KBM-7 (cell line): ENCODE data around the gene TAF4.

ENCODE experiments used
- DNase-seq: peaks from one replicate; pipeline ENCODE4 v3.0.0-alpha.2; 2015
- in situ Hi-C: fragments of 300-500 bp; cut with MboI; formaldehyde crosslinking; loops from 2 replicates; pipeline ENCODE4 v1.14.3; 2020; ENCODE audit warnings: low sequenced_read_pairs, low pct_unique_long_range_greater_than_20kb, mixed read lengths

Gene TAF4

GRCh38 chr20:61942526-61942925 lies 123.2 kb downstream of the TAF4 start:
- in situ Hi-C loops: no loop called here
- no peak for DNase-seq

DNA sequence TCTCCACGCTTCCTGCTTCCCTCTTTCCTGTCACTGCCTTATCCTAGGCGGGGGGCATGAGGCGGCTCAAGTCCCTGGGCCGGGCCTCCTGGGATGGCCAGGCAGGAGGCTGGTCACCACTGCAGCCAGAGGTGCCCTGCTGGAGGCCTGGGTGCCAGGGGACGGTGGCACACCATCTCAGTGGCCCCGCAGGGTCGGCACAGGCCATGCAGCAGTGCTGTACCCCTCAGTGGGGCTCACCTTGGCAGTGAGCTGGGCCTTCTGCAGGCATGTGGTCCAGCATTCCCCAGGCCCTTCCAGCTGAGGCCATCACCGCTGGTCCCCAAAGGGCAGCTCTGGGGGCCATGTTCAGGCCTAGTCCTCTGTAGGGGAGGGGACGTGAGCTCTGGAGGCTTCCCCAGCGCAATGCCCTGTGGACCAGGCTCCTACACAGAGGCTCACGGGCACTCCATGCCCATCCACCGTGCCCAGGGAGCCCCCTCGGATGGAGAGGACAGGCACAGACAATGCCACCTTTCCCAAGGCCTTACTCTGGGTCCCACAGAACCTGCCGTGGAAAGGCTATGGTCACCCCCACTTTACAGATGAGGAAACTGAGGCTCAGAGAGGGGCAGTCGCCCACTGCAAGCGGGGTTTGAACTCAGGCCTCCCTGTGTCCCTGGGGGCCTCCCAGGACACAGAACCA lies 123.8 kb downstream of the TAF4 start:
- in situ Hi-C loops: no loop called here
- no peak for DNase-seq

- in situ Hi-C loops: no loop called here
- DNase-seq: no peak
These were observed 124.5 kb downstream of the TAF4 start for GRCh38 chr20:61940976-61941720.

DNA sequence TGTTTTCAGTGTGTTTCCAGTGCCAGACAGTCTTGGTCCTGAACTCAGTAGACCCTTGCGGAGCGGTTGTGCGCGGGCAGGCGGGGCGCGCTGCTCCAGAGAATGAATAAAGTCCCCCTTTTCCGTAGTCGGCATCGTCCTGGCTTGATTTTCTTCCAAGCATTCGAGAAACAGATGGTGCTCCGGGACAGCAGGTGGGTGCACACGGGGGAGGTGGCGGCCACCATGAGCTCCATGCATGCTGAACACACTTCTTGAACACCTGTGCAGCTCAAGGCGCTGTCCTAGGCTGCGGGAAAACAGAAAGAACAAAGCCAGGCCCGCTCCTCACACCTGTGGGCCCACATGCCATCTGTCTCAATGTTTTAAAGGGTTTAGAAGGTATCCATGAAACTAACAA lies 125.2 kb downstream of the TAF4 start:
- in situ Hi-C loops: no loop called here
- no peak for DNase-seq

GRCh38 chr20:61939691-61940360 lies 125.9 kb downstream of the TAF4 start:
- in situ Hi-C loops: no loop called here

DNA sequence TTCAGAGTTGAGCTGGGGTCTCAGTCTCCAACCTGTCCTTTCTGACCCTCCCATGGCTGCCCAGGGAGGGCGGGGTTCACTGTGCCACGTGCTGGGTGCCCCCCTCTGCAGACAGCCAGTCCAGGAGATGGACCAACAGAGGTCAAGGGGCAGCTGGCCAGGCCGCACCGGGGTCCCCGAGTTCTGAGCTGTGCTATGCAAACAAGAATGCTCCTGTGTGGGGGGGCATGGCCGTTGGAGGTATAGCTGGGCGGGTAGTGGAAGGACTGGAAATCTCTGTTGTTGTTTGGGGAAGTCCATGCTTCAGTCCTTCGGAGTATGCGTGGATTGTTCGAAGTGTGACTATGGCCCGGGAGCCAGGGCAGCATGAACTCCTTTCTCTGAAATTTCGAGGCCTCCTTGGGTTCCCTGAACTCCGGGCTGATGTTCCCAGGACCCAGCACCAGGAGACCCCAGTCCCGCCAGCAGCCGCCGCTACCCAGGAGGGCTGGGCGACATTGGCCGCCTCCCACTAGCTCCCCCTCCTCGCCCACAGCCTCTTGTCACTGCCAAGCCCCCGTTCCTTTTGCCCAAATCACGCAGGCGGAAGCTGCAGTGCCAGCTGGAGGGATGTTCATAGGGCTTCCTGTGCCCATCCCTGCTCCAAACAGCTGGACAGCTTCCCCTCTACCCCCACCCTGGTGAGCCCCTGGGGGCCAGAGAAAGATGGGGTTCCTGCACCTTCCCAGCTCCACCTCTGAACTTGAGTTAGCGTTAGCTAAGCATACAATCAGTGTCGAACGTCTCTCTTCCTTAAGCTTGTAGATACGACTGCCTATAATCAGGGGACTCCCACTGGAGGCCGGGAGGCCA lies 126.6 kb downstream of the TAF4 start:
- in situ Hi-C loops: no loop called here
- no peak for DNase-seq

More at GRCh38 chr20:61939691-61940360, 125.9 kb downstream of the TAF4 start:
- DNase-seq: no peak

DNA sequence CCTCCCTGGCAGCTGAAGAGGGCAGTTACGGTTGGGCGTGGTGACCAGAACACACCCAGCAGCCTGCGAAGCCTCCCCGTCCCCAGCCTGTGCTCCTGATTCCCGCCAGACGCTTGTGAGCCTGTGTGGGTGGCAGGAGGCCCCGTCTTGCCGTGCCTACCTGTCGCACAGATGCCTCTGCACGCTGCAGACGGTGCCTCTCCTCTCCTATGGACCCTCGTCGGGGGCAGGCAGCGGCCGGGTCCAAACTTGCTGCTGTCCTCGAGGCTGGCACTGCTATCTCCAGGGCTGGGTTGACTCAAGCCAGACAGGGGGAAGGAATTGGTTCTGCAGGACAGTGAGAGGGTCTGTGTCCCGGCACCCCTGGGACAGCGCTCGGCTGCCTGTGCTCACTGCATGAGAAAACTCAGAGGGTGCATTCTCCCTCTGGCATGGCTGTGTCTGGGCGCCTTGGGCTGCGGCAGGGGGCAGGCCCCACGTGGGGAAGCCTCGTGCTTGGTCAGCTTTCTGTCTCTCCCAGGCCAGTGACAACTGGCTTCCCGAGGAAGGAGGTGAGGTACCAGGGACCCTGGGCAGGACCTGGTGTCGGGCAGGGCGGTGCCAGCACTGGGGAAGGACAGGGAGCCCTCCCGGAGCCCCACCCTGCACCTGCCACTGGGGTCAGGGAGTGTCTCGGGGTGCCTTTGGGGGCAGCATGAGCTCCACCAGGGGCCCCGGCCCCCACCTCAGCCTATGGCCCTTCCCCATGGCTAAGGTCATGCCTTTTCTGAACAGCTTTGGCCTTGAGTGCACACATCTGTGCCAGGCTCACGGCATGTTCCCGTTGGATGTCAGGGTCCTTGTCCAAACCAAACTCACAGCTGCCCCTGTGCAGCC lies 127.5 kb downstream of the TAF4 start:
- no peak for DNase-seq
- in situ Hi-C loops: no loop called here

GRCh38 chr20:61937146-61937962 lies 128.3 kb downstream of the TAF4 start:
- in situ Hi-C loops: no loop called here
- DNase-seq: no peak

- no peak for DNase-seq
- in situ Hi-C loops: no loop called here
These were observed 129.0 kb downstream of the TAF4 start for GRCh38 chr20:61936701-61937131.

- no peak for DNase-seq
- in situ Hi-C loops: no loop called here
These were observed 129.6 kb downstream of the TAF4 start for GRCh38 chr20:61935926-61936700.

GRCh38 chr20:61934716-61935530 lies 130.8 kb downstream of the TAF4 start:
- DNase-seq: no peak
- in situ Hi-C loops: no loop called here

DNA sequence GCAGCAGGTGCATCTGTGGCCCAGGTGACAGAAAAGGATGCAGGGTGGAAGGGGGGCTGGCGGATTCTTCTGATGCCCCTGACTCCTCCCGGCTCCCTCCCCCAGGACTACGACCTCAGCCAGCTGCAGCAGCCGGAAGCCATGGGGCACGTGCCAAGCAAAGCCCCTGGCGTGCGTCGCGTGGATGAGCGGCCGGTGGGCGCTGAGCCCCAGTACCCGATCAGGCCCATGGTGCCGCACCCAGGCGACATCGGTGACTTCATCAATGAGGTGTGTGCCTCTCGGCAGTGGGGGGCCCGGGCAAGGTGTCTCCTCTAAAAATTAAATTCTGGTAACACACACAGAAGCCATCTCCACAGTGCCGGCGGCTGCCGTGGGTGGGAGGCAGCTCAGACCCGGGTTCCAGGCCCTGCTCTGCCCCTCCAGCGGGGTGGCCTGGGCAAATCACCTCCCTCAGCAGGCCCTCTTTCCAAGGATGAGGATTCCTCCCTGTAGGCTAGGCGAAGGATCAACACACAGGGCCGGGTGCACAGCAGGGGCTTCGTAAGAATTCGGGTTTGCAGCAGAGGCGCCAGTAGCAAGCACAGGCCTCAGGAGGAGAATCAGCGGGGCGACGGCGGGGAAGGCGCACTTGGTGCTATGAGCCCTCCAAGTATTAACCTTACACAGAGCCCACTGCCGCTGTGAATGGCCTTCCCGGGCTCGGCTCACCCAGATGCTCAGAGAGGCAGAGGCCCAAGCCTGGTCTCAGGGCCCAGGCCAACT lies 131.5 kb downstream of the TAF4 start:
- no peak for DNase-seq
- in situ Hi-C loops: no loop called here

GRCh38 chr20:61933481-61933950 lies 132.2 kb downstream of the TAF4 start:
- in situ Hi-C loops: no loop called here

GRCh38 chr20:61932711-61933480 lies 132.8 kb downstream of the TAF4 start:
- in situ Hi-C loops: no loop called here
- no peak for DNase-seq

More at GRCh38 chr20:61933481-61933950, 132.2 kb downstream of the TAF4 start:
- no peak for DNase-seq

- in situ Hi-C loops: no loop called here
- no peak for DNase-seq
These were observed 133.5 kb downstream of the TAF4 start for GRCh38 chr20:61932199-61932592.
